ENCODE data around the gene CDH12.

Gene CDH12

DNA sequence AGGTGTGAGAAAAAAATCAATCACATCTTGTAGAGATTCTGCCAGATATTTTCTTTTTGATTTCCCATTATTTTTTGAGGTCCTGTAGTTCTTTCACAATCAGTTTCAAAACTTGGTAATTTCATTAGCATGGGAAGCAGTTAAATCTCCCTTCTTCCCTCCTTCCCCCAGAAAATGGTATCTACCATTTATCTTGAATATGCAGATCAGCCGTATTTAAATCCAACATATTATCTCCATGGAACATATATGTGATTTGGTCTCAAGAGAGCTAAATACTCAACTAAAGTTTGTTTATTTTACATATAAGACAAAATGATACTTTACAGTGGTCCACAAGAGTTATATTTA is 1034.8 kb downstream of the CDH12 start:
- H3K27me3 ChIP-seq: no peaks in the 10 kb centered on the region
- no peaks in the 10 kb centered on the region for H3K36me3 ChIP-seq
- no peak for TF ChIP-seq Cebpa-rat (IDR thresholded peaks at IDR 0.05)
- H3K27ac ChIP-seq: peak overlapping the region in 9 of 11 experiments; percentile 15 to 71 (median 53); a peak in 14 of 22 replicates
- H3K4me1 ChIP-seq: peaks cover 1 to 14% (median 8%) of the 10 kb centered on the region in 10 experiments; a peak in 13 of 20 replicates
- no peaks in the 10 kb centered on the region for H3K9me3 ChIP-seq (replicated peaks in 1 of 11)
- peak overlapping the region in 1 of 11 experiments; percentile 15; a peak in 2 of 22 replicates for H3K9ac ChIP-seq
- H4K20me1 ChIP-seq: no peaks in the 10 kb centered on the region
- peak overlapping the region in 2 of 10 experiments; percentile 18 to 21; a peak in 2 of 20 replicates for H3K4me3 ChIP-seq
- H3K4me2 ChIP-seq: peak overlapping the region in 9 of 11 experiments; percentile 46 to 65 (median 52); a peak in 16 of 22 replicates

DNA sequence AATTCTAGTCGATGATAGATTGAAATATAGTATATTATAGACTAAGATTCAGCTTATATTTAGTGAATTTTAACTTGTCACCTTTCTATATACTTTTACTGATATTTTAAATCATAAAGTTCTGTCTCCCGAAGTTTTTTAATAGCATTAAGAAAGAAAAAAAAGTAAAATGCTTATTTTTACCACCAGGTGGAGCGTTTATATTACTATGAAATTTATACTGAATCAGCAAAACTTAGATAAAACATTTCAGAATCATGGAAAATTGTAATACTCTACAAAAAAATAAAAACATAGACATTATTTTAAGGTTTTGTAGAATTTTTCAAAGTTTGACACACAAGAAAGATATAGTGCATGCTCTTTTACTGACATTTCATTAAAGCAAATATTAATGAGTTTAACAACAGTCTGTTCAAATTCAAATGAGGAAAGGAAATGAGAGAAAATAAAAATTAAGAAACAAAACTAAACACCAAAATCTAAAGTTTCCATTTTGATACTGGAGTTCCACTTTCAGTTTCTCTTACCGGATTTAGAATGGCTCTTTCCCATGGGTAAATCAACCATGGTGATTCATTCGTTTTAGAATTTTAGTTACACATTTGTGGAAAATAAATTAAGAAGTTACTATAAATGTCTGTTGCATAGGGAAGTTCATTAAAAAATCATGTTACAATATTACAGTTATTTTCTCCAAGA is 1035.3 kb downstream of the CDH12 start:
- Histone ChIP-seq H3K36me3 (no peaks in the 10 kb centered on the region), H3K27ac (peak overlapping the region in 9 of 11 experiments; percentile 15 to 71 (median 53); a peak in 15 of 22 replicates), H3K4me2 (peak overlapping the region in 9 of 11 experiments; percentile 46 to 65 (median 52); a peak in 16 of 22 replicates)

DNA sequence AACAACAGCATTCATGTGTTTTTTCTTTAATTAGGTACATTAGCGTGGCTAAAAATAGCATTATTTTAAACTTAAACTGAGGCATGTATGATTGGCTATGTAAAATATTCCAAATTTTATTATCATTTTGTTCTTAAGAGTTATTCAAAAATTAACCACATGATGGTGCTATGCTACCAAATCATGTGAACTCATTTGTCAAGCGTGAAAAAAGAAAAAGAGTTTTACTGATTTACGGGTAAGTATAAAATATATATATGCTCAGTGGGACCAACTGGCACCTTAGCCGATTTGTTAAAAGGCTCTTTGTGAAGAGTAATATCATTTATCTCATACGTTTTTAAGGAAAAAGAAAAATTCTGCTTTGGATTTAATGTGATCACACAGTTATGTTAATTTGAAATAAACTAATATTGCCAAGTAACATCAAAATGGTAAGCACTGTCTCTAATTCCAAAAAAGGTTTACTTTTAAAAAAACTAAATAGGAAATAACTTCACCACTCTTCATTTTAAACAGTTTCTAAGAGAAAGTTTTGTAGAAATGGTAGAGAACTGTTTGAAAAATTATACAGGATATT is 1042.3 kb downstream of the CDH12 start:
- H3K4me3 ChIP-seq: no peak overlapping the region
- no peaks in the 10 kb centered on the region for H4K20me1 ChIP-seq
- no peaks in the 10 kb centered on the region for H3K9me3 ChIP-seq (replicated peaks in 1 of 11)
- H3K9ac ChIP-seq: no peak overlapping the region
- H3K4me2 ChIP-seq: no peak overlapping the region
- no peak for TF ChIP-seq Cebpa-rat (IDR thresholded peaks at IDR 0.05)
- no peaks in the 10 kb centered on the region for H3K27me3 ChIP-seq
- H3K36me3 ChIP-seq: no peaks in the 10 kb centered on the region
- H3K4me1 ChIP-seq: peaks cover 6 to 33% (median 16%) of the 10 kb centered on the region in 10 experiments; a peak in 16 of 20 replicates
- H3K27ac ChIP-seq: no peak overlapping the region

More for the DNA sequence above, 1035.3 kb downstream of the CDH12 start:
- Histone ChIP-seq H3K27me3 (no peaks in the 10 kb centered on the region), H3K4me1 (peaks cover 0 to 14% (median 7%) of the 10 kb centered on the region in 10 experiments; a peak in 12 of 20 replicates), H4K20me1 (no peaks in the 10 kb centered on the region), H3K4me3 (peak overlapping the region in 2 of 10 experiments; percentile 18 to 21; a peak in 2 of 20 replicates), H3K9me3 (replicated peaks in 1 of 11) (no peaks in the 10 kb centered on the region), H3K9ac (peak overlapping the region in 1 of 11 experiments; percentile 15; a peak in 3 of 22 replicates)
- TF ChIP-seq Cebpa-rat (IDR thresholded peaks at IDR 0.05): no peak

DNA sequence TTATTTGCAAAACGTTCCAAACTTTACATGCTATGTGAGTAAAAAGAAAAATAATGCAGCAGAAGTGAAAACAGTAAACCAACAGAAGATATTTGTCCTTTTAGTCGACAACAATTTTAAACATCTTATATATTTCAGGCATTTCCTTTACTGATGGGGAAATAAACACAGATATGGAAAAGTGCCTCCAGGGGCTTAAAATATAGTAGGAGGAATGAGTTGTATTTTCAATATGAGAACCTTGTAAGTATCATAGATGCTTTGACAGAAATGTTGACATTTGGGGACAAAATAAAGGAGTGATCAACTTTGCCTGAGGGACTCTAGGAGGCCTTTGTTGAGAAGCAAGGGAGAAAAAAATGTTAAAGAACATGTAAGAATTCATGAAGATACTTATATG is 1043.5 kb downstream of the CDH12 start:
- Histone ChIP-seq H3K4me1 (peaks cover 6 to 34% (median 16%) of the 10 kb centered on the region in 10 experiments; a peak in 16 of 20 replicates), H3K4me3 (no peak overlapping the region), H3K36me3 (no peaks in the 10 kb centered on the region), H3K4me2 (no peak overlapping the region), H3K9me3 (replicated peaks in 1 of 11) (no peaks in the 10 kb centered on the region), H3K27ac (0 out of 22 replicates have a peak overlapping the region, but pooled peaks of 1 of the 11 experiments have one; percentile 1), H4K20me1 (no peaks in the 10 kb centered on the region), H3K9ac (no peak overlapping the region), H3K27me3 (no peaks in the 10 kb centered on the region)
- TF ChIP-seq Cebpa-rat (IDR thresholded peaks at IDR 0.05): no peak

GRCh38 chr5:21807953-21808352 is 1045.2 kb downstream of the CDH12 start:
- H3K27ac ChIP-seq: peak overlapping the region in 8 of 11 experiments; percentile 8 to 84 (median 62); a peak in 14 of 22 replicates
- no peaks in the 10 kb centered on the region for H3K27me3 ChIP-seq
- peaks cover 6 to 34% (median 16%) of the 10 kb centered on the region in 10 experiments; a peak in 16 of 20 replicates for H3K4me1 ChIP-seq
- H3K4me3 ChIP-seq: no peak overlapping the region
- H3K36me3 ChIP-seq: no peaks in the 10 kb centered on the region
- peak overlapping the region in 5 of 11 experiments; percentile 22 to 56 (median 48); a peak in 7 of 22 replicates for H3K9ac ChIP-seq
- H4K20me1 ChIP-seq: no peaks in the 10 kb centered on the region
- peak in 3 of 11 experiments; percentile 20 to 56 (median 49); a peak in 3 of 22 replicates for TF ChIP-seq Cebpa-rat (IDR thresholded peaks at IDR 0.05)
- H3K4me2 ChIP-seq: peak overlapping the region; percentile 14 to 77 (median 52); a peak in 20 of 22 replicates
- H3K9me3 ChIP-seq (replicated peaks in 1 of 11): no peaks in the 10 kb centered on the region

- Histone ChIP-seq H4K20me1 (no peaks in the 10 kb centered on the region), H3K4me1 (peaks cover 6 to 34% (median 16%) of the 10 kb centered on the region in 10 experiments; a peak in 16 of 20 replicates), H3K4me2 (peak overlapping the region in 6 of 11 experiments; percentile 52 to 77 (median 63); a peak in 9 of 22 replicates), H3K27me3 (no peaks in the 10 kb centered on the region), H3K9me3 (replicated peaks in 1 of 11) (no peaks in the 10 kb centered on the region), H3K36me3 (no peaks in the 10 kb centered on the region), H3K27ac (peak overlapping the region in 7 of 11 experiments; percentile 34 to 84 (median 58); a peak in 13 of 22 replicates), H3K9ac (peak overlapping the region in 3 of 11 experiments; percentile 45 to 56 (median 49); a peak in 5 of 22 replicates), H3K4me3 (no peak overlapping the region)
- peak in 1 of 11 experiments; percentile 40; a peak in 1 of 22 replicates for TF ChIP-seq Cebpa-rat (IDR thresholded peaks at IDR 0.05)
Observed at GRCh38 chr5:21806943-21807342, 1046.2 kb downstream of the CDH12 start.

- TF ChIP-seq Cebpa-rat (IDR thresholded peaks at IDR 0.05): no peak
- H3K4me2 ChIP-seq: peak overlapping the region in 4 of 11 experiments; percentile 52 to 77 (median 63); a peak in 8 of 22 replicates
- H3K4me1 ChIP-seq: peaks cover 6 to 34% (median 16%) of the 10 kb centered on the region in 10 experiments; a peak in 16 of 20 replicates
- no peak overlapping the region for H3K4me3 ChIP-seq
- peak overlapping the region in 5 of 11 experiments; percentile 46 to 84 (median 78); a peak in 8 of 22 replicates for H3K27ac ChIP-seq
- no peaks in the 10 kb centered on the region for H3K27me3 ChIP-seq
- no peaks in the 10 kb centered on the region for H3K9me3 ChIP-seq (replicated peaks in 1 of 11)
- H4K20me1 ChIP-seq: no peaks in the 10 kb centered on the region
- no peaks in the 10 kb centered on the region for H3K36me3 ChIP-seq
- peak overlapping the region in 2 of 11 experiments; percentile 24 to 34; a peak in 2 of 22 replicates for H3K9ac ChIP-seq
Observed at GRCh38 chr5:21806271-21806670, 1046.9 kb downstream of the CDH12 start.

- Histone ChIP-seq H3K9me3 (replicated peaks in 1 of 11) (no peaks in the 10 kb centered on the region; a peak in 1 of 22 replicates), H3K36me3 (no peaks in the 10 kb centered on the region), H3K4me2 (no peak overlapping the region), H3K27ac (no peak overlapping the region), H3K4me3 (no peak overlapping the region), H4K20me1 (no peaks in the 10 kb centered on the region), H3K4me1 (peaks cover 3 to 23% (median 9%) of the 10 kb centered on the region in 10 experiments; a peak in 16 of 20 replicates), H3K9ac (no peak overlapping the region), H3K27me3 (no peaks in the 10 kb centered on the region)
- no peak for TF ChIP-seq Cebpa-rat (IDR thresholded peaks at IDR 0.05)
Observed at GRCh38 chr5:21802869-21803490, 1050.2 kb downstream of the CDH12 start.
